Testis (tissue), 2 donors: ENCODE measurements around the gene RSRC2.

ENCODE experiments used
- CTCF ChIP-seq, 3 experiments: fragments of 450-650 bp in 2 of 3; fragments of 200-600 bp in 1 of 3; sonication (generic) in 1 of 3; IDR thresholded peaks; one replicate each; pipeline ENCODE4 v1.5.1; 2016 to 2019; ENCODE audit warnings: antibody characterized with exemption in 3 of 3, mild to moderate bottlenecking in 2 of 3, moderate library complexity in 1 of 3
- POLR2A ChIP-seq: fragments of 450-650 bp; IDR thresholded peaks from one replicate; pipeline ENCODE4 v1.6.1; 2017; ENCODE audit warnings: antibody characterized with exemption, mild to moderate bottlenecking, moderate library complexity

- TF ChIP-seq CTCF (IDR thresholded peaks at IDR 0.05) (no peak), POLR2A (no peak)
Measured at GRCh38 chr12:122520676-122521075, 6.1 kb downstream of the RSRC2 start.
